K562 (cell line): Measurements from ENCODE around the gene CBX4. TPM values are rescaled to one million over a fixed set of nuclear protein-coding genes. Genes with fewer than 3 reads are reported as not detected.

Source experiments
- ARID4B ChIP-seq: sonication (generic); formaldehyde crosslinking; IDR thresholded peaks from 2 replicates; pipeline ENCODE4 v1.8.0; 2022; ENCODE audit warnings: mild to moderate bottlenecking, missing genetic modification reagents
- BRF1 ChIP-seq: IDR thresholded peaks from 3 replicates; pipeline ENCODE4 v1.6.1; 2011; ENCODE audit warnings: borderline replicate concordance, mild to moderate bottlenecking; ENCODE audit not compliant: insufficient read length; ENCODE audit errors: extremely low read depth
- FOS ChIP-seq: IDR thresholded peaks from 3 replicates; pipeline ENCODE4 v1.6.1; 2011; ENCODE audit not compliant: insufficient read length; ENCODE audit errors: extremely low read depth
- FOXA3 ChIP-seq, 2 experiments: fragments of 450-650 bp in 1 of 2; sonication (generic) in 1 of 2; formaldehyde crosslinking; IDR thresholded peaks in 1 of 2; conservative IDR thresholded peaks in 1 of 2; 2 replicates each; pipeline versions ENCODE4 v1.4.0 to v1.8.0; 2020 to 2022; ENCODE audit warnings: mild to moderate bottlenecking in 2 of 2, missing genetic modification reagents in 1 of 2
- MECOM ChIP-seq: fragments of 250-450 bp; sonication (Bioruptor Pico); IDR thresholded peaks from 2 replicates; pipeline ENCODE4 v1.8.0; 2022; ENCODE audit warnings: inconsistent platforms
- NR2C2 ChIP-seq, 2 experiments: fragments of 200-800 bp in 1 of 2; sonication (Bioruptor generic) in 1 of 2; sonication (generic) in 1 of 2; formaldehyde crosslinking in 1 of 2; IDR thresholded peaks; 2 replicates each; pipeline versions ENCODE4 v1.6.1 to v1.8.0; 2016 to 2022; ENCODE audit warnings: mild to moderate bottlenecking in 1 of 2, missing compliant biosample characterization in 1 of 2, missing genetic modification characterization in 1 of 2, missing genetic modification reagents in 1 of 2
- PHF21A ChIP-seq: fragments of 450-650 bp; IDR thresholded peaks from 2 replicates; pipeline ENCODE4 v1.6.1; 2017; ENCODE audit warnings: low read depth, borderline replicate concordance
- PRPF4 ChIP-seq: fragments of 200-400 bp; formaldehyde crosslinking; IDR thresholded peaks from one replicate; pipeline ENCODE4 v1.6.1; 2017; ENCODE audit warnings: low read length, low read depth, mild to moderate bottlenecking; ENCODE audit not compliant: insufficient read depth, poor library complexity, severe bottlenecking
- TOE1 ChIP-seq, 2 experiments: fragments of 450-650 bp in 1 of 2; sonication (generic) in 1 of 2; formaldehyde crosslinking in 1 of 2; IDR thresholded peaks; 2 replicates each; pipeline versions ENCODE4 v1.7.1 to v1.8.0; 2016 to 2022; ENCODE audit warnings: borderline replicate concordance in 2 of 2, mild to moderate bottlenecking in 2 of 2, antibody characterized with exemption in 1 of 2, inconsistent platforms in 1 of 2, low read depth in 1 of 2, missing genetic modification reagents in 1 of 2, moderate library complexity in 1 of 2
- ZBTB12 ChIP-seq: fragments of 250-450 bp; sonication (Bioruptor Pico); IDR thresholded peaks from 2 replicates; pipeline ENCODE4 v1.4.0; 2020
- ZFP36 ChIP-seq: fragments of 150-350 bp; IDR thresholded peaks from 2 replicates; pipeline ENCODE4 v1.6.1; 2018; ENCODE audit warnings: low read length, low read depth; ENCODE audit not compliant: partially characterized antibody
- ZNF124 ChIP-seq: sonication (generic); formaldehyde crosslinking; IDR thresholded peaks from 2 replicates; pipeline ENCODE4 v1.8.1; 2022; ENCODE audit warnings: missing genetic modification reagents
- ZNF232 ChIP-seq: sonication (generic); formaldehyde crosslinking; IDR thresholded peaks from 2 replicates; pipeline ENCODE4 v1.8.0; 2022; ENCODE audit warnings: mild to moderate bottlenecking, missing genetic modification reagents
- ZNF347 ChIP-seq: fragments of 450-650 bp; formaldehyde crosslinking; IDR thresholded peaks from 2 replicates; pipeline ENCODE4 v1.4.0; 2020; ENCODE audit warnings: low read depth, mild to moderate bottlenecking, moderate library complexity
- ZNF354B ChIP-seq: fragments of 250-450 bp; sonication (Bioruptor Pico); IDR thresholded peaks from 2 replicates; pipeline ENCODE4 v1.4.0; 2020
- ZNF76 ChIP-seq: fragments of 250-450 bp; sonication (Bioruptor Pico); IDR thresholded peaks from 2 replicates; pipeline ENCODE4 v1.4.0; 2020; ENCODE audit warnings: mild to moderate bottlenecking, moderate library complexity, borderline replicate concordance
- polyA plus RNA-seq, 8 experiments: library from polyadenylated mRNA; depleted of rRNA in 4 of 8; stranded (reverse) in 5 of 8; unstranded in 3 of 8; fragments of >200 nt; fragmentation: Nextera tagmentation in 2 of 8; fragmentation: Illumina TruSeq in 1 of 8; extraction: Ambion mirVana in 2 of 8; extraction: Trizol in 1 of 8; gene quantifications; 2 replicates each; pipeline versions ENCODE4 v1.2.1 to v1.2.3, GENCODE V29; 2011 to 2014; ENCODE audit warnings: inconsistent platforms in 1 of 8, missing spikeins in 1 of 8
- total RNA-seq, 7 experiments: library from RNA; depleted of rRNA in 6 of 7; stranded (reverse); fragments of >200 nt in 6 of 7; fragmentation: Illumina TruSeq in 2 of 7; extraction: Trizol in 2 of 7; gene quantifications; 2 replicates each; pipeline versions ENCODE4 v1.2.1 to v1.2.3, GENCODE V29; 2011 to 2021; ENCODE audit warnings: low replicate concordance in 1 of 7
- TF ChIP-seq, protein P1 (sequence below): IDR thresholded peaks from 2 replicates; pipeline ENCODE4 v1.6.1; 2011; ENCODE audit warnings: borderline replicate concordance, low read depth, mild to moderate bottlenecking, moderate library complexity, low read length; ENCODE audit not compliant: insufficient read depth, poor library complexity, severe bottlenecking

CBX4 gene
- total and polyA plus RNA-seq, 9 of the 15 experiments (the other 6 are each of a cell fraction or from before 2014, with no cell fraction given), result 0.98 to 50.5 (median 10.0) TPM

DNA sequence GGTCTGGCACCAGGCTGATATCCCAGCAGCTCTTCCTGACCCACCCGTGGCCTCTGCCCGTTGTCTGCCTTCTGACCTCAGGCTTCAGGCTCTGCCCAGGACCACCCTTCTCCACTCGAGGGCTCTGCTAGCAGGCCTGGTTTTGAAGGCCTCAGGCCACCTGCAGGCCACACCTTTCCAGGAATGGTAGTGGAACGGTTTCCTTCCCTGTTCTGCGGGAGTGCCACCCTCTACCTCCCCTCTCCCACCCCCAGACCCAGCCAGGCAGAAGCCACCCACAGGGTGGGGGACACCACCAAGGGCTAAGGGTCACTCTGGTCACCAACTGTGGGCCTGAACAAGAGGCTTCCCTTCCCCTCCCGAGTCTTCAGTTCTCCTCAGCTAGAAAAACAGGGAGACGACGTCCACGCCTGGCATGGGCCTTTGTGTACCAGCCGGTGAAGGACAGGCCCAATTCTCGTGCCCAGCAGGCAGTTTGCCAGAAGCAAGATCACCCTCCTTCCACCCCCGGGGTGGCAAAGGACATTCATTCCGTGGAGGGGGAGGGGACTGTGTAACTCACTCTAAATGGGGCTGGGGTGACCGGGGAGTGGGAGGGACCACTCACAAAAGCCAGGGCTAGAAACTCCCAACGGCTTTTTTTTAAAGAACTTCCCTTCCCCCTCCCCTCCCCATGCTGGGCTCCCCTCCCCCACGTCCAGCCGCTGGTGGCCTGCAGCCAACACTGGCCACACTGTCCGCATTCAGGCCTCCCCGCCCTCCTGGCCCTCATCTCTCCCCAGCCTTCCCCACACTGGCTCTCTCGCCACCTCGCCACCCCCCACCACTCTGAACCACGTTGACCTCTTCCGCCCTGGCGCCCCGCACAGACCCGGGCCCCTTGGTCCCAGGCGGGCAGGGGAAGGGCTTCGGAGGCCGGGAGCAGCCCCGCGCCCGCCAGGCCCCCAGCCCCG is 7.7 kb downstream of the CBX4 start (continued):
- TF ChIP-seq FOS, result no peak
- TF ChIP-seq PHF21A, result 0 out of 2 replicates have a peak, but pooled peaks have one; percentile 13
- TF ChIP-seq, protein P1, sequence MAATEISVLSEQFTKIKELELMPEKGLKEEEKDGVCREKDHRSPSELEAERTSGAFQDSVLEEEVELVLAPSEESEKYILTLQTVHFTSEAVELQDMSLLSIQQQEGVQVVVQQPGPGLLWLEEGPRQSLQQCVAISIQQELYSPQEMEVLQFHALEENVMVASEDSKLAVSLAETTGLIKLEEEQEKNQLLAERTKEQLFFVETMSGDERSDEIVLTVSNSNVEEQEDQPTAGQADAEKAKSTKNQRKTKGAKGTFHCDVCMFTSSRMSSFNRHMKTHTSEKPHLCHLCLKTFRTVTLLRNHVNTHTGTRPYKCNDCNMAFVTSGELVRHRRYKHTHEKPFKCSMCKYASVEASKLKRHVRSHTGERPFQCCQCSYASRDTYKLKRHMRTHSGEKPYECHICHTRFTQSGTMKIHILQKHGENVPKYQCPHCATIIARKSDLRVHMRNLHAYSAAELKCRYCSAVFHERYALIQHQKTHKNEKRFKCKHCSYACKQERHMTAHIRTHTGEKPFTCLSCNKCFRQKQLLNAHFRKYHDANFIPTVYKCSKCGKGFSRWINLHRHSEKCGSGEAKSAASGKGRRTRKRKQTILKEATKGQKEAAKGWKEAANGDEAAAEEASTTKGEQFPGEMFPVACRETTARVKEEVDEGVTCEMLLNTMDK, result no peak
- TF ChIP-seq ZNF124 (CRISPR knock-in tag), result no peak
- TF ChIP-seq FOXA3 (CRISPR knock-in tag; conservative IDR thresholded peaks at IDR 0.05 in 1 of 2, IDR thresholded peaks at IDR 0.05 in 1 of 2), result no peak
- TF ChIP-seq BRF1, result no peak
- no peak for TF ChIP-seq NR2C2 (CRISPR knock-in tag; IDR thresholded peaks at IDR 0.05)
- TF ChIP-seq NR2C2 (tag; IDR thresholded peaks at IDR 0.05), result peak; percentile 3; the same call in 1 of the 2 replicates
- TF ChIP-seq ZNF76 (CRISPR knock-in tag), result no peak
- peak; percentile 94 for TF ChIP-seq PRPF4
- no peak; the same call in 1 of the 2 replicates for TF ChIP-seq MECOM
- no peak for TF ChIP-seq ZBTB12 (CRISPR knock-in tag)
- TF ChIP-seq ARID4B, result 0 out of 2 replicates have a peak, but pooled peaks have one; percentile 3
- TF ChIP-seq ZNF232, result no peak
- TF ChIP-seq ZNF347 (CRISPR knock-in tag), result no peak
- no peak for TF ChIP-seq ZNF354B (CRISPR knock-in tag)
- 0 out of 2 replicates have a peak, but pooled peaks have one; percentile 25 for TF ChIP-seq TOE1 (IDR thresholded peaks at IDR 0.05; ENCODE audit: borderline replicate concordance)
- TF ChIP-seq TOE1 (CRISPR knock-in tag; IDR thresholded peaks at IDR 0.05; ENCODE audit: borderline replicate concordance, low read depth), result no peak
- TF ChIP-seq ZFP36, result peak; percentile 69
